ENCODE measurements around the gene AVPR2.

AVPR2 gene

DNA sequence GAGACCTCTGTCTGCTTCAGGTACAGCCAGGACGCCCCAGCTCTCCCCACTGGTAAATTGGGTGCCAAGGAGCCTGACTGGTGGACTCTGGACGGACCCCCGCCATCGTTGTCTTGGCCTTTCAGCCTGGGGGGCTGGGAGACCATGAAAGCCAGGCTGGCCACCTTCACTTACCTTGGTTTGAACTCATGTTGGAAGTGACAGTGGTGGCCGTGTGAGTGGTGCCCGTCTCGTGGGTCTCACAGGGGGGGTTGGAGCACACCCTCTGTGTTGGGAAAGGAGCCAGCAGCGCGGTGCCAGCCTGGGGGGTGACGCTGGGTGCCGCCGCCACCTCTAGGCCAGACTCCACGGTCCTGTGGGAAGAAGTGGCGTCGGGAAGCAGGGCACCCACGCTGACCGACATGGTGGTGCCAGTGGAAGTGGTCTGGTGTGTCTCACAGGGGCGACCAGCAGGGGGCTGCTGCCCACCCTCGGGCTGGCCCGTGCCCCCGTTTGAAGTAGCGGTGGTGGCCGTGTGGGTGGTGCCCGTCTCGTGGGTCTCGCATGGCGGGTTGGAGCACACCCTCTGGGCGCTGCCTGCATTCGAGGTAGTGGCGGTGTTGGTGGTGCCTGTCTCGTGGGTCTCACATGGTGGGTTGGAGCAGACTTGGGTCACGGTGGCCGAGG is 49.6 kb downstream of the AVPR2 start:
- DNase-seq, result no peak

DNA sequence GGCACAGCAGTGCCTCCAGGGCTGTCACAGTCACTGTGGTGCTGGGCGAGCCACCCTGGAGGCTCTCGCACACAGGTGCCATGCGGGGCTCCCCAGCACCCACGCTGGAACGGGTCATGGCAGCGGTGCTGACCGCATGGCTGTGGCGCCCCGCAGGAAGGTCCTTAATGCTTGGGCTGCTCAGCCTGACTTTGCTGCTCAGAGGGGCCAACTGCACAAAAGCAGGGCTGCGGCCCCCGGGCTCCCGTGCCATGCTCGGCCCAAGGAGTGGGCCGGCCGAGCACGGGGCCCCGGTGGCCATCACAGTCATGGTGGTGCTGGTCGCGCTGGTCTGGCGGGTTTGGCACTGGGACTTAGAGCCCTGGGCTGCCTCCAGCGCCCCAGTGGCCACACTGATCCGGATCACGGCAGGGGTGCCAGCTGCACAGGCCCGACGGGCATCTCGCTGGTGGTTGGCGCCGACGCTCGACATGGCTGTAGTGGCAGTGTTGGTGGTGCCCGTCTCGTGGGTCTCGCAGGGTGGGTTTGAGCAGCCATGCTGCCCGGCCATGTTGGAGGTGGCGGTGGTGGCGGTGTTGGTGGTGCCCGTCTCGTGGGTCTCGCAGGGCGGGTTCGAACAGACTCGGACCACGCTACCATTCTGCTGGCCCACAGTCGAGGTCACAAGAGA is 50.2 kb downstream of the AVPR2 start:
- no peak for DNase-seq

DNA sequence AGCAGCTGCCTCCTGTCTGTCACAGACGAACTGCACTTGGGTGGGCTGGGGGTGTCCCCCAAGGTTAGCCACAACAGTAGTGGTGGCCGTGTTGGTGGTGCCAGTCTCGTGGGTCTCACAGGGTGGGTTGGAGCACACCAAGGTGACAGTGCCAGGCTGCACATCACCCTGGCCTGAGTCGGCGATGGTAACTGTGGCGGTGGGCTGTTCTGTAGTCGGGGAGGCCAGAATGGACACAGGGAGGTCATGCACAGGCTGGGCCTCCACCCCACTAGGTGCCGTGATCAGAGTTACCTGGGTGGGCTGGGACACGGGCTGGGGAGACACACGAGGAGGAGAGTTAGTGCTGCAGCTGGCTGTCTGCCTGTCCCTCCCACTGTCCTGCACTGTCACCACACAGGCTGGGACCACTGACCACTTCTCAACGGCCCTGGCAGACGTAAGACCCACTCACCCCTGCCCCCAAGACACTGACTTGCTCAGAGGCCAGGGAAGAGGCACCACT is 50.8 kb downstream of the AVPR2 start:
- DNase-seq, result no peak

DNA sequence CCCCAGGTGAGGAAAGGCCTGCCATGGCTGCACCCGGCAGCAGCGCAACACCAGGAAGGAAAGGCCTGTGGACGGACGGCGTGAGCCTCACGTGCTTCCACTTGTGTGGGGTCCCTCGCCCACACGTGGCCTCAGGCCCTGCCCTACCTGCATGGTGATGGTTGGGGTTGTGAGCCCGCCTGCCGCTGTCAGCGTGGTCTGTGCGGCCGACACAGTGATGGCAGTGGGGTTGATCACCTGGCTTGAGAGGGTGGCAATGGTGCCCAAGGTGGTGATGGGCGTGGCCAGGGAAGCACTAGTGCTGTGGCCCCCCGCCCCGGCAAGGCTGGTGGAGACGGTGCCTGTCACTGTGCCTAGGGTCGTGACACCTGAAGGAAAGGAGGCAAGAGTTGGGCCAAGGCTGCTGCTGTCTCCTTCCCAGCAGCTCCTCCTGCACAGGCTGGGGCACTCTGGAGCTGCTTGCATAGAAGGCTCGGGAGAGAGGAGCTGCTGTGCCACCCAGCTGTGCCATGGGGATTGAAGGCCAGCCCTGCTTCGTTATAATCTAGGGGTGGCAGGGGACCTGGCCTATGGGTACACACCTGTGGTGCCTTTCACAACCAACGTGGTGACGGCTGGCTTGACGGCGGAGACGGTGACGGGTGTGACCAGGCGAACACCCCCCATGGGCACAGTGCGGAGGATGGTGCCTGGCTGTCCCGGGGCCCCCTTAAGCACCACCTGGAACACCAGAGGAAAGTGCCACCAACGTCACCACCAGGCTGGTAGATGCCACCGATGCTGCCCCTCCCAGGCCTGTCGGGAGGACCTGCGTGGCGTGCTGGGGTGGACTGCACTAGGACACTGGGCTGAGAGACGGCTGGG is 51.8 kb downstream of the AVPR2 start:
- DNase-seq, result no peak
